GM21825 (cell line): ENCODE results near the gene GNG13.

Experiments used
- ATAC-seq: cut with Tn5 transposase; IDR thresholded peaks from one replicate; pipeline ENCODE4 v1.9.1; 2021; ENCODE audit warnings: mild to moderate bottlenecking, moderate library complexity; ENCODE audit not compliant: unreplicated experiment

The GNG13 gene

DNA sequence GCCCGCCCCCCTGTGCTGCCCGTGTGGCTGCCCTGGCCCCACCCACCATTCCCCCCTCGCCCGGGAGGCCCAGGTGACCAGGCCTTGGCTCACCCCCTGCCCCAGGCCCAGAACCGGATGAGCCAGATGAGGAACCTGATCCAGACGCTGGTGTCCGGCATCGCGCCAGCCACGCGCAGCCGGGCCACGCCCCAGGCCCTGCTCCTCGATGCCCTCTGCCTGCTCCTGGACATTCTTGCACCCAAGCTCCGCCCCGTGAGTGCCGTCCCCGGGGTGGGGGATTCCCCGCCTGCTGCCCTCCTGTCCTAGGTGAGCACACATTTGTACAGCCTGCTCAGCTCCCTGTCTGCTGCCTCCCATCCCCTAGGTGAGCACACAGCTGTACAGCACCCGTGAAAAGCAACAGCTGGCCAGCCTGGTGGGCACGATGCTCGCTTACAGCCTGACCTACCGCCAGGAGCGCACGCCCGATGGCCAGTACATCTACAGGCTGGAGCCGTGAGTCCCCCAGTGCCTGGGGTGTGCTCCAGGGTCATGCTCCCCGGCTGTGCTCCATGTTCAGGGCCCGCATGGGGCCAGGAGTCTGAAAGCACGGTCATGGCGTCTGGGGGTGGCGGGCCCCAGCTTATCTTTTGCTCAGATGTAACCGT lies 4.8 kb downstream of the GNG13 start:
- no peak for ATAC-seq

DNA sequence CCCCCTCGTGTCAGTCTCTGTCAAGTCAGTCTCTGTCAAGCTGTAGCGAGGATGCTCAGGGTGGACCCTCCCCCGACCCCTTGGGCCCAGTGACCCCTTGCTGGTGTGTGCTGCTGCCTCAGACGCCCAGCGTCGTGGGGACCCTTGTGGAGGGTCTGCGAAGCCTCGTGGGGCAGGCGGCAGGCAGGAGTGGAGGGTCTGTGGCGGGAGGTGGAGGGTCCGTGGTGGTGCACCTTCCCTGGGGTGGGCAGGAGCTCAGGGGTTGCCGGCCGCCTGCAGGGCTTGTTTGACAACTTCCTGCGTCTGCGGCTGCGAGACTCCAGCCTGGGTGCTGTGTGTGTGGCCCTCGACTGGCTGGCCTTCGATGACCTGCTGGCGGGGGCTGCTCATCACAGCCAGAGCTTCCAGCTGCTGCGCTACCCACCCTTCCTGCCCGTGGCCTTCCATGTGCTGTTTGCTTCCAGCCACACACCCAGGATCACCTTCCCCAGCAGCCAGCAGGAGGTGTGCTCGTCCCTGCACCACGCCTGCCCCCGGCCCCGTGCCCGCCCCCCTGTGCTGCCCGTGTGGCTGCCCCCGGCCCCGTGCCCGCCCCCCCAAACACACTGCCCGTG lies 5.6 kb downstream of the GNG13 start:
- no peak for ATAC-seq

DNA sequence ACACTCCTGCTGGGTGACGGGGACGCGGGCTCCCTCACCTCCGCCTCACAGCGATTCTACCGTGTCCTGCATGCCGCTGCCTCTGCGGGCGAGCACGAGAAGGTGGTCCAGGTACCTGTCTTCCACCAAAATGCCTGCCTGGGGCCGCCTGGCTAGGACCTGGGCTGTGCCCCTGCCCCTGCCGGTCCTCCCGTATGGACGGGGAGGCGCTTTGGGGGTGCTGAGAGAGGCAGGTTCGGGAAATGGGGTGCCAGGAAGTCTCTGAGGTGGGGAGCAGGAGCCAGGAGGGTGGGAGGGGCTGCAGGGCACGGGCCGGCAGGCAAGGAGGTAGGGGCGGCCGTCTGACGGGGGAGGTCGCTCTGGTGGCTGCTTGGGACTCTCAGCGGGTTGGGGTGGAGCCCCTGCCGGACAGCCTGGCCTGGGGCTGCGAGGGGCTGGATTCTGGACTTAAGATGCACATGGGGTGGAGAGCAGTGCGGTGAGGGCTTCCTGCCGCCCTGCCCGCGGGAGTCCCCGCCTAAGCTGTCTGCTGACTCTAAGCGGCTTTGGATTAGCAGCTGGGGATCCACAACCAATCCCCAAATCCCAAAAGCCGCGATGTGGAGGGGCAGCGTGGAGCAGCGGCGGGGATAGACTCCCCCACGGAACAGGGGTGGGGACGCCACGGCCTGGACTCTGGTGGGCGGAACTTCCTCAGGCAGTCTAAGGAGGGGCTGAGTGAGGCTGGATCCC lies 6.3 kb downstream of the GNG13 start:
- no peak for ATAC-seq

DNA sequence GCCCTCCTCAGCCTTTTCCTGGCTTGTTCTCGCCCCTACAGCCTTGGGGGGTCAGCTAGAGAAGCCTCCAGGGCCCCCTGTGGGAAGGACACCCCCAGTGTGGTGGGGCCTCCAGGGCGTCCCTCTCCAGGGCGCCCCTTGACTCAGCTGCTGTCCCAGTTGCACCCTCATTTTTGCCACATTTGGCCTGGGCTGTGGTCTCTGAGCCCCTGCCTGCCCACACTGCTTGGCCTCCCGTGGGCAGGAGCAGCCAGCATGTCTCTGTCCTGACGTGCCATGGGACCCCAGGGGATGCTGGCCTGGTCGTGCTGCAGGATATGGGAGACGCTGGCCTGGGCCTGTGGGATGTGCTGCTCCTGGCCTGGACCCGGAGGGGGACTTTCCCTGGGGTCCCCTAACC lies 7.1 kb downstream of the GNG13 start:
- no peak for ATAC-seq

DNA sequence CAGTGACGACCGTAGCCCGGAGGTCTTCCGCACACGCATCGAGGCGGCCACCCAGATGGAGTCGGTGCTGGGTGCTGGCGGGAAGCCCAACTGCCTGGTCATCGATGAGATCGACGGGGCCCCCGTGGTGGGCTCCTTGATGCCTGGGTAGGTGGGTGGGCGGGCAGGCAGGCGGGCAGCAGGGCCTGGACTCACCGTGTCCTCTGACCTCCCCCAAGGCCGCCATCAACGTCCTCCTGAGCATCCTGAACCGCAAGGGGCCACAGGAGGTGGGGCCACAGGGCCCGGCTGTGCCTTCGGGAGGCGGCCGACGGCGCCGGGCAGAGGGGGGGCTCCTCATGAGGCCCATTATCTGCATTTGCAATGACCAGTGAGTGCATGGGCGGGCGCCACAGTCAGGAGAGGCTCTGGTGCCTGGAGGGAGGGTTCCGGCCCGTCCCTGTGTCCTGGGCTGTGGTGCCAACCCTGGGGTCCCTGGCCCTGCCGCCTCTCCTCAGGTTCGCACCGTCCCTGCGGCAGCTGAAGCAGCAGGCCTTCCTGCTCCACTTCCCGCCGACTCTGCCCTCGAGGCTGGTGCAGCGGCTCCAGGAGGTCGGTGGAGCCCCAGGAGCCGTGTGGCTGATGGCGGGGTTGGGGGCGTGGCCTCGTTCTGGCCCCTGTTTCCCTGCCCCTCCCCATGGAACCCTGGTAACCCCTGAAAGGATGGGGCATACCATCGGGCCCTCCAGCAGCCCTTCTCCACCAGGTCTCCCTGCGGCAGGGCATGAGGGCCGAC lies 8.1 kb downstream of the GNG13 start:
- no peak for ATAC-seq

DNA sequence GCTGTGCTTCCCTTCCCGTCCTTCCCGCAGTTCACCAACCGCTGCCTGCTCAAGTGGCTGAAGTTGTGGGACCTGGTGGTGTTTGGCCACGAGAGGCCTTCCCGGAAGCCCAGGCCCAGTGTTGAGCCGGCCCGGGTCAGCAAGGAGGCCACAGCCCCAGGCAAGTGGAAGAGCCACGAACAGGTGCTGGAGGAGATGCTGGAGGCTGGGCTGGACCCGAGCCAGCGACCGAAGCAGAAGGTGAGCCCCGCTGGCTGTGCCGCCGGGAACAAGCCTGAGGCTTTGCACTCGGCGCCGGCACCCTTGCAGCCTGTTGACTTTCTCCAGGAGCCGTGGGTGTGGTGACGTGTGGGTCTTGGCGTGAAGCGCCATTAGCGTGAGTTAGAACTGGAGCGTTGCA lies 9.4 kb downstream of the GNG13 start:
- no peak for ATAC-seq

DNA sequence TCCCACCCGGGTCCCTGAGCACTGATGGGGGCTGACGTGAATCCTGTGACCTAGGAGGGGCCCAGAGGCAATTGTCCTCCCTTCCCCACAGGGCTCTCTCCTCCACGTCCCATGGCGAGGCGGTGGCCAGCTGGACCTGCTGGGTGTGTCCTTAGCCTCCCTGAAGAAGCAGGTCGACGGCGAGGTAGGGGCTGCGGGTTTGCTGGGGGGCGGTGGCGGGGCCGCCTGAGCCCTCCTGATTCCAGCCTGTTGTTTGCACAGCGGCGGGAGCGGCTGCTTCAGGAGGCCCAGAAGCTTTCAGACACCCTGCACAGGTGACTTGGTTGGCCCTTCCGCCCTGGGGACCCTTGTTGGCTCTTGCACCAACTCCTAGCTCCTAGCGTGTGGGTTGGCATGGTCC lies 10.4 kb downstream of the GNG13 start:
- no peak for ATAC-seq

DNA sequence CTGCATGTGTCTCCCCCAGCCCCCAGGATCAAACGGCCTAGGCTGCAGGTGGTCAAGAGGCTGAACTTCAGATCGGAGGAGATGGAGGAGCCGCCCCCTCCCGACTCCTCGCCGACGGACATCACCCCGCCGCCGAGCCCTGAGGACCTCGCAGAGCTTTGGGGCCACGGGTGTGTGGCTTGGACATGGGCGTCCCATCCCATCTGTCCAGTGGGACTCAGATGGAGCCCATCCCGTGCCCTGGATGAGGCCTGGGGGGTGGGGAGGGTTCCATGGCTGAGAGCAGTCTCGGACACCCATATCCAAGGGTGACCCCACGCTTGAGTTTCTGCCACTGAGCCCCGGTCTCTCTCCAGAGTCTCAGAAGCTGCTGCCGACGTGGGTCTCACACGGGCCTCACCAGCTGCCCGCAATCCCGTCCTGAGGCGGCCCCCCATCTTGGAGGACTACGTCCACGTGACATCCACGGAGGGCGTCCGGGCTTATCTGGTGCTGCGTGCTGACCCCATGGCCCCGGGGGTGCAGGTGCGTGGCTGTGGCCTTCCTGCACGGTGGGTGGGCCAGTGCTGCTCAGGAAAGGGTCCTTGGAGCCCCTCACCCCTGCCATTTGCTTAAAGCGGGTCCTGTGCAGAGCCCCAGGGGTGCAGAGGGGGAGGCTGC lies 11.2 kb downstream of the GNG13 start:
- no peak for ATAC-seq

DNA sequence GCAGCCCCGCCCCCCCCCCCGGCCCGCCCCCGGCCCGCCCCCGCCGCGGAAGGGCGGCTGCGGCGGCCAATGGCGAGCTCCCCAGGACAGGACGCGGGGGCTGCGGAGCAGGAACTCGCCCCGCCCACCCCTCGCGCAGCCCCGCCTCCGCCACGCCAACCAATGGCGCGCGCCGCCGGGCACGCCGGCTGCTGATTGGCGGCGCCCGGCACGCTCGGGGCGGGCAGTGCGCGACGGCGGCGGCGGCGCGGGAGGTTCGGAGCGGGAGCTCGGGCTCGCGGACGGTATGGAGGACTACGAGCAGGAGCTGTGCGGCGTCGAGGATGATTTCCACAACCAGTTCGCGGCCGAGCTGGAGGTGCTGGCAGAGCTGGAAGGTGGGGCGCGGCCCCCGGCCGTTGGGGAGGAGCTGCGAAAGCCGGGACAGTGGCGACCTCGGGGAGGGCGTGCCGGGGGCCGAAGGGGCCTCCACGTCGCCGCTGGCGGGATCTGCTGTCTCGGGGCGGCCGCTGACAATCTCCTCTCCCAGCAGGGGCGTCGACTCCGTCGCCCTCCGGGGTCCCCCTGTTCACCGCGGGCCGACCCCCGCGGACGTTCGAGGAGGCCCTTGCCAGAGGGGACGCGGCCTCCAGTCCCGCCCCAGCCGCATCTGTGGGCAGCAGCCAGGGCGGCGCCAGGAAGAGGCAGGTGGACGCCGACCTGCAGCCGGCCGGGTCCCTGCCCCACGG lies 12.0 kb downstream of the GNG13 start, which contains the start of gene CHTF18:
Gene CHTF18, plus strand, starts transcription at position 222 of the 728 bp plus-strand sequence. Its CDS starts 65 bp downstream, at position 287.
- ATAC-seq: peak; percentile 54

DNA sequence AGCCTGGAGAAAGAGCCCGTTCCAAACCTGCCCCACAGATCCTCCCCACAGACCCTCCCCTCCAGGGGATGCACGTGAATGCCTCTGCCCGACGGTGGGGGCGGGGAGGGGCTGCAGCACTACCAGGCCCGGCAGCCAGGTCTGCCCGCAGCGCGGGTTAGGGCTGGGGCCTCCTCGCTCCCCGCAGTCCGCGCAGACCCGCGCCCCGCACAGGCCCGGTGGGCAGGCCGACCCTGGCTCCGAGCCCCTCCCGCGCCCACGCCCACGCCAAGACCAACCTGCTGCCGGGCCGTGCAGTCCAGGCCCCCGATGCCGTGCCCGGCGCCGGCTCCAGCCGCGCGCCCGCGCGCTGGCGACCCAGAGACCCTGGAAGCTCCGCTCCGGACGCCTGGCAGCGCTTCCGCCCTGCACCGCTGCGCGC lies 12.5 kb downstream of the GNG13 start, which contains the start of gene RPUSD1:
Gene RPUSD1, minus strand, starts transcription at position 404 of the 421 bp plus-strand sequence. CDS start 644 bp downstream, outside the sequence.
- ATAC-seq: peak; percentile 20

DNA sequence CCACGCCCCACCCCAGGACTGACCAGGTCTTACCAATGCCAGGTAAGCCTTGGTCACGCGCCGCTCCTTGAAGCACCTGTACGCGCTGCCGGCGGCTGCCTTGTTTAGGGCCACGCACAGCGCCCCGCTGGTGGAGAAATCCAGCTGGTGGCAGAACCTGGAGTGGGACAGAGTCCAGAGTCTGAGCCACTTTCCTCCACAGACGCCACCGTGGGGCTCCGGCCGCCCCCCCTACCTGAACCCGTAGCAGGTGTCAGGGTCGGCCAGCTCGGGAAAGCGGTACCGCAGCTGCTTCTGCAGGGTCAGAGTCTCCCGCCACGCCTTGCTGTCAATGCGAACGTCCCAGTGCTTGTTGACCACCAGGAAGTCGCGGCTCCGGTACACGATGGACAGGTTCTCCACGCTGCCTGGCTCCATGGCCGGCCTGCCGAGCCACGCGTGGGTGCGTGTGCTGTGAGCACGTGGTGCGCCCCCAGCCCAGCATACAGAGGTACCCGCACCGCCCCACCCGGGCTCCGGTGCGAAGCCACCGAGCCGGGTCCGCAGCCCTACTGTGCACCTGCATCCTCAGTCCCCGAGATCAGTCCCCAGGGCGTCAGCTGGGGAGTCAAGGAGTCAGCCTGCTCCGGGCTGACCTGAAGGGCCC lies 13.1 kb downstream of the GNG13 start:
- ATAC-seq: no peak

DNA sequence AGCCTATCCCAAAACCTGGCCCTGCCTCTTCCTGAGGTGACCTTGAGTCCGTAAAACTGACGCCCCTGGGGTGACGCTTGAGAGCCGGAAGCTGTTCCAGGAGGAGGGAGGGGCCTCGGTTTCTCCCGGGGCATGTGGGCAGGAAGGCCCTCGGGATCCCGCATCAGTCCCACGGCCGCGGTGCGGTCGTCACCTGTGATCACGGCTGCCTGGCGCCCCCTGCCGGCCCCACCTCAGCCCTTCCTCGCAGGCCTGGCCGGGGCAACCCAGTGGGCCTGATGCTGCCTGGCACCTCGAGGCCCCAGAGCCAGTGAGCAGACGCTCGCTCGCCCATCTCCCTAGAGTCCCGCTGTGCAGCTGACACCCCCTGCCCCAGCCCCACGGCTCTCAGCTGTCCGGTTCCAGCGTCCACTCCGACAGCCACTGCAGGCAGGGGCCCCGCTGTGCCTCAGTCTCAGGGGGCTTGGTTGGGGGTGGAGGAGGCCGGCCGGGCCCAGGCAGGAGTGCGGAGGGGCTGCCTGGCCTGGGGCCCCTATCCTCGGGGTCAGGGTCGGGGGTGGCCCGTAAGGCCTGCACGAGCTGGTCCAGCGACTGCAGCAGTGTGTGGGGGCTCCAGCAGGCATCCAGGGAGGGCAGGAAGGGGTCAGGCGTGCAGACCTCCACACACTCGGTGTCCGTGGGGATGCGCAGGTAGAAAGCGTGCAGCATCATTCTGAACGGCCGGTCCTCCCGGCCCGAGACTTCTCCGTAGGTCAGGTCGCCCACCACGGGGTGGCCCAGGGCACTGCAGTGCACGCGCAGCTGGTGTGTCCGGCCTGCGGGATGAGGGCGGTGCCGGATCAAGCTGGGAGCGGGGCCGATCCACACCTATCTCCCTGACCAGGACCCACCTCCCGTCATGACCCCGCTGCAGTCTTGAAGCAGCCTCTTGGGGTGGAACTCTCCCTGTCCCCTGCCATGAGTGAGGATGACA lies 14.7 kb downstream of the GNG13 start:
- no peak for ATAC-seq

DNA sequence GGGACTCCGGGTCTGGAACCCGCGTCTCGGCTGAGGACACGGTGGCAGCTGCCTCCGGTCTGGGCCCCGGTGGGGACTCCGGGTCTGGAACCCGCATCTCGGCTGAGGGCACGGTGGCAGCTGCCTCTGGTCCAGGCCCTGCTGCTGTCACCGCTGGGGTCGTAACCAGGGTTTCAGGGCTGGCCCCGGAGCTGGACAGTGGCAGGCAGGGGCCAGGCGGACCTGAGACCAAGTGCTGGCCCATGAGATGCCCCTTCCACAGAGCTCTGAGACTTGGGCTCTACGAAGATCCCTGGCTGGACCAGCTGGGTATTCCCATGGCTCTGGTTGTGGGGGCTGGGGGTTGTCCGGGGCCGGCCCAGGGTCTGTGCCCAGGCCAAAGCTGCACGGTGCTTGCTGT lies 16.1 kb downstream of the GNG13 start:
- no peak for ATAC-seq

DNA sequence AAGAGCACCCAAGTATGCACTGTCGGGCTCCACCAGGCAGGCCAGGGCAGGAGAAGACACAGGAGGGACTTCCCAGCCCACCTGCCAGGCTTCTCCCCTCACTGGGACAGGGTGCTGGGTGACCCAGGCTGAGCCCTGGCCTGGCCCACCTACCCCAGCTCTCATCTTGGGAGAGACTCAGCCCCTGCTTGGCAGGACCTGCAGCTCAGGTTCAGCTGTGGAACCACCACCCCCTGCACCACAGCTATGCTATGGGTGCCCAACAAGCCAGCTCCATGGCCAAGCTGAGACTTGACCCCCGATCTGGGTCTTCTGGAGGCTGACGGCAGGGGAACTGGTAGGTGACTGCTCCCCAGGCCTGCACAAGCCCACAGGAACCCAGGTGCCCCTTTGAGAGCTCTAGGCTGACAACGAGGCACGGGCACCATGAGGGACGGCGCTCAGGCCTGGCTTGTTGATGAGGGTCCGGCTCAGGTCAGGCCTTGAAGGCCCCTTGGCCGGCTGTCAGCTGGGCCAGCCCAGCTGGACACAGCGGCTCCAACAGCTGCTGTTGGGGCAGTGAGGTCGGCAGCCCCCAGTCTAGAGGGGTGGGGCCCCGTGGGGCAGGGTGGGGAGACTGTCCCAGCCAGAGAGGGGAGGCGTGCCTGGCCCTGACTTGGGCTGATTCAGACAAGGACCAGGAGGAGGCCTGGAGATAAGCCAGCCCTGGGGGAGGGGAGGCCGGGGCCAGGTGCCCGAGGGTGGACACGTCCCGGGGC lies 17.0 kb downstream of the GNG13 start:
- no peak for ATAC-seq

DNA sequence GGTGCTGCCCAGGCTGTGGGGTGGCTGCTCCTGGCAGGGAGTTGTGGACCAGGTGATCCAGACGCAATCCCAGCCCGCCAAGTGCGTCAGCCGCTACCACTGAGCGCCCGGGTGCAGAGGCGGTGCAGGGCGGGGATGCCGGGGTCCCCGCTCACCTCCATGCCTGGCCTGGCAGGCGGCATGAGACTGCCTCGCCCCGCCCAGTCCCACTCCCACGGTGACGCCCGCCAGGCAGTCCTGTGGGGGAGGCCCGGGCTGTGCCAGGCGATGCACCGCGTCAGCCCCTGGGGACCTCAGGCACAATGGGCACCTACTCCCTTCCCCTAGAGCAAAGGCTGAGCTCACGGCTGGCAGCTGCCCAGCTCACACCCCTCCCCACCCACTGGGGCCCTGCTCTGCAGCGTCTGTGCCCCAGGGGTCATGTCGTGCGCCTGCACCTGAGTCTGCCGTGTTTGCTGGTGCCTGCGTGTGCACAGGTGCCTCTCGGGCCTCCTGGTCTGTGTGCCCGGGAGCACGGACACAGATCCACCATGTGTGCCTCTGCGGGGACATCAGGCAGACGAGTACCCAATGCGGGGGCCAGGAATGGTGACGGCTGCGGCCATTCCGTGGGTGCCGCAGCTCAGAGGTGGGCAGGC lies 17.6 kb downstream of the GNG13 start:
- no peak for ATAC-seq

DNA sequence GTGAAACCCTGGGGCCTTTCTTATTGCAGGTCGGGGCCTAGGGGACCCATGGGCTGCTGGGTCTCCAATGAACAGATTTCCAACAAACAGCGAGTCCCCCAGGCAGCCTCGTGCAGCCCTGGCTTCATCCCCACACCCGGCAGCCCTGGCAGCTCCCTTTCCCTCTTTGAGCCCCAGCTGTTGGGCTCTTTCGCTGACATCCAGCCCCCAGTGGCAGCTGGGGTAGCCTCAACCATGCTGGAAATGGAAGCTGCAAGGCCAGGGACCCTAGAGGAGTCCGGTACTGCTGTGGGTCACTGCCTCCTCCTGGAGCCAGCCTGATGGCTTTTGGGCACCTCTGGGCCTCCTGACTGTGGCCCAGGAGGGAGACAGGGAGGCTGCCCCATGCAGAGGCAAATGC lies 18.3 kb downstream of the GNG13 start:
- ATAC-seq: no peak

DNA sequence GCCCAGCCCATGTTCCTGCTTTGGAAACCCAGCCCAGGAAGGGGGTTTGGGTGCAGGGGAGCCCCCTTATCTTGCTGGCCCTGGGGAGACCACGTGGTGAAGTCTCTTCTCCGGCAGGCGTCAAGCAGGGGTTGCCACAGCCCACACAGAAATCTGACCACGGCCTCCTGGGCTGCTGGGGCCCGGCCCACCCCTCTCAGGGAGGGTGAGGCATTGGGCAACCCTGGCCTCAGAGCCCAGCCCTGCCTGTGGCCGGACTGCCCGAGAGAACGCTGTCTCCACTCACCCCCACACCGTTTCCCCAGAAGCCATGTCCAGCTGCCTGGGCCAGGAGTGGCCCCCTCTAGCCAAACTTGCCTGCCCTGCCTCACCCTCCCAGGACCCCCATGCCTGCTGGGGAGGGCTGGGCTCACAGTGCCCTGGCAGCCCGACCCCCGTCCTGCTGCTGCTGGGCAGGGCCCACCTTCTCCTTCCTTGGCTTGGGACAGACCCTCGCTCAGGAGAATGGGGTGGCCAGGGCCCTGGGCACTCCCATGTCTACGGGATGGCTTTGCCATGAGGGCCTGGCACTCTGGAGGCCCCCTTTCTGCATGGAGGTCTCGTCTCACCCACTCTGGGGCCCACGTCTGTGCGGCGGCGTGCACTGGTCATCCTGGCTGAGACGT lies 19.1 kb downstream of the GNG13 start:
- no peak for ATAC-seq
